SU-DHL-6 (cell line): ENCODE results near the gene IL13.

ENCODE experiments used
- H2AFZ ChIP-seq: fragments of 200-600 bp; sonication (generic); 2 replicates; pipeline ENCODE4 v1.6.1; 2014; ENCODE audit warnings: low read depth, mild to moderate bottlenecking, moderate library complexity, mixed read lengths, antibody characterized with exemption, low read length; ENCODE audit not compliant: severe bottlenecking
- H3F3A ChIP-seq: fragments of 200-600 bp; shearing (Covaris generic); 2 replicates; pipeline ENCODE4 v1.6.0; 2016; ENCODE audit warnings: antibody characterized with exemption, mild to moderate bottlenecking; ENCODE audit not compliant: insufficient read depth
- H3K27ac ChIP-seq: fragments of 200-600 bp; sonication (generic); 2 replicates; pipeline ENCODE4 v1.5.1; 2016; ENCODE audit warnings: low read depth, mild to moderate bottlenecking, low read length, moderate library complexity, mixed read lengths
- H3K27me3 ChIP-seq: fragments of 200-600 bp; sonication (generic), shearing (Covaris generic); 2 replicates; pipeline ENCODE4 v1.6.0; 2014; ENCODE audit warnings: mild to moderate bottlenecking, low read length
- H3K36me3 ChIP-seq: fragments of 200-600 bp; sonication (generic); 2 replicates; pipeline ENCODE4 v1.6.1; 2014; ENCODE audit warnings: mild to moderate bottlenecking, low read length, mixed read lengths
- H3K4me2 ChIP-seq: fragments of 300-600, 200-600 bp; shearing (Covaris generic), sonication (generic); 2 replicates; pipeline ENCODE4 v1.6.0; 2014; ENCODE audit warnings: low read length, low read depth, mild to moderate bottlenecking; ENCODE audit not compliant: poor library complexity, severe bottlenecking
- H3K4me3 ChIP-seq: fragments of 200-600 bp; sonication (generic); 2 replicates; pipeline ENCODE4 v1.5.1; 2014; ENCODE audit warnings: antibody characterized with exemption, low read length, mild to moderate bottlenecking, mixed read lengths; ENCODE audit not compliant: insufficient read depth, poor library complexity, severe bottlenecking
- H3K79me2 ChIP-seq: fragments of 200-600 bp; sonication (generic); 2 replicates; pipeline ENCODE4 v1.6.1; 2014; ENCODE audit warnings: mild to moderate bottlenecking, low read length, moderate library complexity; ENCODE audit not compliant: insufficient read depth
- H3K9ac ChIP-seq: fragments of 200-600 bp; sonication (generic); 2 replicates; pipeline ENCODE4 v1.7.0; 2014; ENCODE audit warnings: mild to moderate bottlenecking, low read length
- H3K9me2 ChIP-seq: fragments of 200-600 bp; sonication (generic); replicated peaks from 2 replicates; pipeline ENCODE4 v1.6.1; 2014; ENCODE audit warnings: low read length; ENCODE audit not compliant: insufficient read depth
- H3K9me3 ChIP-seq: fragments of 200-600 bp; sonication (generic); 2 replicates; pipeline ENCODE4 v1.6.1; 2014; ENCODE audit warnings: low read length, mixed read lengths; ENCODE audit not compliant: insufficient read depth
- H4K20me1 ChIP-seq: fragments of 200-600 bp; sonication (generic); 2 replicates; pipeline ENCODE4 v1.6.1; 2014; ENCODE audit warnings: low read depth, mild to moderate bottlenecking, antibody characterized with exemption, low read length, moderate library complexity, mixed read lengths
- CTCF ChIP-seq: fragments of 200-600 bp; sonication (generic); IDR thresholded peaks from one replicate; pipeline ENCODE4 v1.5.1; 2017; ENCODE audit warnings: antibody characterized with exemption, mild to moderate bottlenecking, low read length, moderate library complexity; ENCODE audit not compliant: insufficient read depth, poor library complexity, severe bottlenecking
- EZH2phosphoT487 ChIP-seq: fragments of 200-600 bp; sonication (generic), shearing (Covaris generic); conservative IDR thresholded peaks from 2 replicates; pipeline ENCODE4 v1.6.1; 2018; ENCODE audit warnings: mild to moderate bottlenecking, antibody characterized with exemption, low read length, moderate library complexity, mixed read lengths

IL13 gene

GRCh38 chr5:132664696-132665209 is 6.8 kb downstream of the IL13 start:
- Histone ChIP-seq H3F3A (no peaks in the 10 kb centered on the region), H3K27ac (no peak overlapping the region), H2AFZ (no peak overlapping the region), H3K27me3 (no peaks in the 10 kb centered on the region), H3K79me2 (no peaks in the 10 kb centered on the region), H3K4me3 (no peak overlapping the region), H3K36me3 (no peaks in the 10 kb centered on the region), H3K4me2 (no peak overlapping the region), H4K20me1 (no peaks in the 10 kb centered on the region), H3K9ac (no peak overlapping the region), H3K9me2 (no peaks in the 10 kb centered on the region), H3K9me3 (no peaks in the 10 kb centered on the region)
- no peak for TF ChIP-seq EZH2phosphoT487
- no peak for TF ChIP-seq CTCF

GRCh38 chr5:132665574-132666080 is 7.7 kb downstream of the IL13 start:
- Histone ChIP-seq H3K9me2 (no peaks in the 10 kb centered on the region), H3K36me3 (no peaks in the 10 kb centered on the region), H2AFZ (no peak overlapping the region), H3K27me3 (no peaks in the 10 kb centered on the region), H3K9ac (no peak overlapping the region), H3K4me3 (no peak overlapping the region), H3F3A (no peaks in the 10 kb centered on the region), H3K79me2 (no peaks in the 10 kb centered on the region), H3K4me2 (no peak overlapping the region), H4K20me1 (no peaks in the 10 kb centered on the region), H3K9me3 (no peaks in the 10 kb centered on the region), H3K27ac (no peak overlapping the region)
- TF ChIP-seq CTCF: no peak
- no peak for TF ChIP-seq EZH2phosphoT487

GRCh38 chr5:132666310-132667123 is 8.5 kb downstream of the IL13 start:
- no peaks in the 10 kb centered on the region for H3K27me3 ChIP-seq
- TF ChIP-seq EZH2phosphoT487 (no peak), CTCF (no peak)
- no peaks in the 10 kb centered on the region for H3F3A ChIP-seq
- no peaks in the 10 kb centered on the region for H3K9me2 ChIP-seq
- H3K27ac ChIP-seq: no peak overlapping the region
- no peaks in the 10 kb centered on the region for H3K36me3 ChIP-seq
- no peaks in the 10 kb centered on the region for H3K79me2 ChIP-seq
- no peak overlapping the region for H3K4me3 ChIP-seq
- no peak overlapping the region for H2AFZ ChIP-seq
- no peak overlapping the region for H3K4me2 ChIP-seq
- H3K9ac ChIP-seq: no peak overlapping the region
- H4K20me1 ChIP-seq: no peaks in the 10 kb centered on the region
- H3K9me3 ChIP-seq: no peaks in the 10 kb centered on the region
